ENCODE results near the gene GPC4. TPM values are rescaled to one million over a fixed set of nuclear protein-coding genes. Genes with fewer than 3 reads are reported as not detected.

Gene GPC4
- total RNA-seq, 2 donors from 2014 or later = 8.0 to 15.2 TPM

DNA sequence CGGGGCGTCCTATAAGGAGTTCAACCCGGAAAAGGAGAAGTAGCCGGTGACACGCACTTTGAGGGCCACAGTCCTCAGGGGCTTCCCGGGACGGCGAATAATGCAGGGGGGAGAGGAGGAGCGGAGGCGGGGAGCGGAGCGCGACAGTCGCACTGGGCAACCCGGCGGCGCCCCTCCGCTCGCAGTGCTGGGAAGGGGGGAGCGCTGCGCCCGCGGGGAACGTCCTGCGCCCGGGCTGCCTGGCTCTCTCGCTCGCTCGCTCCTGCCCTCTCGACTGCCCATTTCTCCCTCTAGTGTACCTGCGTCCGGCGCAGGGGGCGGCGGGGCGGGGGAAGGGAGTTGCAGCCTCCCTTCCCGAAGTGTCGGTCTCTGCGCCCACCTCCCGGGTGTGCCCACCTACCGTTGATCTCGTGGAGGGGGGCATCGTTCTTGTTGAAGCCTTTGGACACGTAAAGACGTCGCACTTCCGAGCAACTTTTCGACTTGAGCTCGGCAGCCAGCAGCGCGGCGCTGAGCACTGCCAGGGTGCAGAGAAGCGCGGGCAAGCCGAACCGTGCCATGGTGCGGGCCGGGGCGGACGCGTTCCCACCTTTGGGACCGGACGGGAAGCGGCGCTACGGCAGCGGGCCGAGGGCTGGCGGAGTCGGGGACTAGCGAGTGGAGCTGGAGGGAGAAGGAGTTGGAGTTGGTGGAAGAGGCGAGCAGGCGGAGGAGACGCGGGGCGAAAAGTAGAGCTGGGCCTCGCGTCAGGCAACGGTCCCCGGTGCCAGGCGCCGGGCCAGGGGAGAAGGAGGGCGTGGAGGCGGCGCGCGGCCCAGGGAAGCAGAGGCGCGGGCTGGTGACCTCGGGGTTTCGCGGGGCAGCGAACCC, 648 bp downstream of the GPC4 start:
- intact Hi-C loops (cut with DNase I) = loop anchor here (5.0 to 10.0 kb wide), 2 partner anchors 77 to 80 kb away; no protein-coding TSS in a partner anchor
- H3K4me3 ChIP-seq = peak overlapping the region; percentile 40 to 45
- no peaks in the 10 kb centered on the region for H3K4me1 ChIP-seq (replicated peaks)
- no peaks in the 10 kb centered on the region for H3K9me3 ChIP-seq
- H3K36me3 ChIP-seq = no peaks in the 10 kb centered on the region
- no peak for DNase-seq (ENCODE audit: low spot score)
- TF ChIP-seq, protein P1, sequence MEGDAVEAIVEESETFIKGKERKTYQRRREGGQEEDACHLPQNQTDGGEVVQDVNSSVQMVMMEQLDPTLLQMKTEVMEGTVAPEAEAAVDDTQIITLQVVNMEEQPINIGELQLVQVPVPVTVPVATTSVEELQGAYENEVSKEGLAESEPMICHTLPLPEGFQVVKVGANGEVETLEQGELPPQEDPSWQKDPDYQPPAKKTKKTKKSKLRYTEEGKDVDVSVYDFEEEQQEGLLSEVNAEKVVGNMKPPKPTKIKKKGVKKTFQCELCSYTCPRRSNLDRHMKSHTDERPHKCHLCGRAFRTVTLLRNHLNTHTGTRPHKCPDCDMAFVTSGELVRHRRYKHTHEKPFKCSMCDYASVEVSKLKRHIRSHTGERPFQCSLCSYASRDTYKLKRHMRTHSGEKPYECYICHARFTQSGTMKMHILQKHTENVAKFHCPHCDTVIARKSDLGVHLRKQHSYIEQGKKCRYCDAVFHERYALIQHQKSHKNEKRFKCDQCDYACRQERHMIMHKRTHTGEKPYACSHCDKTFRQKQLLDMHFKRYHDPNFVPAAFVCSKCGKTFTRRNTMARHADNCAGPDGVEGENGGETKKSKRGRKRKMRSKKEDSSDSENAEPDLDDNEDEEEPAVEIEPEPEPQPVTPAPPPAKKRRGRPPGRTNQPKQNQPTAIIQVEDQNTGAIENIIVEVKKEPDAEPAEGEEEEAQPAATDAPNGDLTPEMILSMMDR (IDR thresholded peaks at IDR 0.05) = no peak
- no peak for TF ChIP-seq POLR2AphosphoS5 (IDR thresholded peaks at IDR 0.05)
- no peaks in the 10 kb centered on the region for H3K27me3 ChIP-seq (replicated peaks; ENCODE audit: insufficient read depth)
- WGBS = under 1% methylated on average over 77 of the region's 93 CpGs
- H3K27ac ChIP-seq = peak overlapping the region; percentile 45 to 50

DNA sequence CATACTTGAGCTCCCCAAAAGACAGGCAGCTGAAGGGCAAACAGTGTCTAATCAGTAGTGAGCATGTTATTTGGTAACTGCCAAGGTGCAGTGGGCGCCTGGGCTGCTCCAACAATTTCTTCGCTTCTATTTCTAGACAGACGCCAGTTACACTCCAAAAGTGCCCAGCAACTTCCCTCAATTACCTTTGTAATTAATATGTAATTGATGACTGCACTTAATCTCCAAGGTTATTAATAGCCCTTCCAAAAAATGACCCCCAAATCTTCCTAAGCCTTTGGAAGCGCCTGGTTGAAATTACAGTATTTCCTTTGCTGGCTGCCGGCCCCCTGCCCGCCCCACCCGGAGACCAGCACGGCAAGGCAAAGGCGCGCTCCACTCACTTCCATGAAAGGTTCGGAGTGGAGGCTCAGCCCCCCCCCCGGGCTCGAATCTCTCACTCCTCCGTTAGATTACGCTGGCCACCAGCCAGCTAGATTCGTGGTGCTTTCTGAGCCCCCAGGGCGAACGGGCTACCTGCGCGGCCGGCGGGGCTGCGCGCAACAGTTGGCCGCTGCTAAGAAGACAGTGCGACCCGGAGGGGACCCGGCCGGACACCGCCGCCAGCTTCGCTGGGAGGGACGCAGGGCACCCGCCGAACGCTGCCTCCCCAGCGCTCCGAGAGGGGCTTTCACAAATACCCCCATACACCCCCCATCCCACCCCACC, 1.9 kb downstream of the GPC4 start:
- H3K27me3 ChIP-seq (replicated peaks; ENCODE audit: insufficient read depth) = no peaks in the 10 kb centered on the region
- H3K9me3 ChIP-seq = no peaks in the 10 kb centered on the region
- DNase-seq (ENCODE audit: low spot score) = no peak
- H3K36me3 ChIP-seq = no peaks in the 10 kb centered on the region
- WGBS = 9% methylated on average over 31 of the region's 38 CpGs
- intact Hi-C loops (cut with DNase I) = loop anchor here (5.0 to 10.0 kb wide), 2 partner anchors 76 to 81 kb away; no protein-coding TSS in a partner anchor
- no peak overlapping the region for H3K27ac ChIP-seq
- TF ChIP-seq, protein P1 (IDR thresholded peaks at IDR 0.05) = no peak
- TF ChIP-seq POLR2AphosphoS5 (IDR thresholded peaks at IDR 0.05) = no peak
- TF ChIP-seq POLR2A (IDR thresholded peaks at IDR 0.05) = no peak
- H3K4me1 ChIP-seq (replicated peaks) = no peaks in the 10 kb centered on the region
- peak overlapping the region; percentile 40 to 45 for H3K4me3 ChIP-seq

DNA sequence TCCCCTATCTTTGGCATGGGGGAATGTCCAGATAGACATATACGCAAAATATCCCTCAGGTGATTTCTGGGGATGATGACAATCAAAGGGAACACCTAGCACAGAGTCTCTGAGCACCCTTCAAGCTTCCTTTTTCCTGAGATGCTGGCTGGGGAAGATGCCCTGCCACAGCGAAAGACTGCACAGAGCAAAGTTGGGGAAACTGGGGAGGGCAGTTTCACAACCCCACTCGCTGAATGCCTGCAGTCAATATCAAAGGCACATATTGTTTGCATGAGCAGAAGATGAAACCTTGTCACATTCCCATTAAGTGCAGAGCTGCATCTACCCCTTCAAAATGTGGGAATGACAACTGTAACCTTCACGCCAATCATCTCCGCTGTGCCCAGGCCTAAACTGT, 2.6 kb downstream of the GPC4 start:
- no peaks in the 10 kb centered on the region for H3K9me3 ChIP-seq
- 68% methylated on average over 5 of the region's 5 CpGs for WGBS
- H3K27me3 ChIP-seq (replicated peaks; ENCODE audit: insufficient read depth) = no peaks in the 10 kb centered on the region
- no peaks in the 10 kb centered on the region for H3K36me3 ChIP-seq
- TF ChIP-seq POLR2AphosphoS5 (IDR thresholded peaks at IDR 0.05) = no peak
- TF ChIP-seq POLR2A (IDR thresholded peaks at IDR 0.05) = no peak
- TF ChIP-seq, protein P1 (IDR thresholded peaks at IDR 0.05) = no peak
- H3K4me1 ChIP-seq (replicated peaks) = no peaks in the 10 kb centered on the region
- no peak overlapping the region for H3K4me3 ChIP-seq
- intact Hi-C loops (cut with DNase I) = loop anchor here (5.0 to 10.0 kb wide), 2 partner anchors 75 to 82 kb away; no protein-coding TSS in a partner anchor
- H3K27ac ChIP-seq = no peak overlapping the region
- DNase-seq (ENCODE audit: low spot score) = no peak

DNA sequence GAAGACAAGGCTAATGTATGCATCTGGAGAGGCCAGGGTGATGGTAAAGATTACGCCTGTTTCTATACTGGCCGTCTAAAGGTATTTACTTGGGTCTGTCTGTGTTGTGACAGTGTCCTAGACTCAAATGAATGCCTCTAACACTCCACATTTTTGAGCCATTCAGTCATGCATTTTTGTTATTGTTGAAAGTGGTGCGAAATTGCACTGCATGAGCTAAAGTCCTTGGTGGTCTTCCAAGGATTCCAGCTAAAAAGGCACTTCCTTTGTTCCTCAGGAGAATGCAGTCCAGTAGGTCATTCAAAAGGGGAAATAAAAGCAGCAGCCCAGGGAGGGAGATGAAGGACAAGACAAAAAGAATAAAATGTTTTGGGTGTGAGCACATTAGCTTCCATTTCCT, 3.0 kb downstream of the GPC4 start:
- Histone ChIP-seq H3K27ac (no peak overlapping the region), H3K36me3 (no peaks in the 10 kb centered on the region), H3K27me3 (replicated peaks; ENCODE audit: insufficient read depth) (no peaks in the 10 kb centered on the region), H3K4me3 (no peak overlapping the region), H3K9me3 (no peaks in the 10 kb centered on the region), H3K4me1 (replicated peaks) (no peaks in the 10 kb centered on the region)
- 59% methylated on average over 3 of the region's 3 CpGs for WGBS
- TF ChIP-seq POLR2A (IDR thresholded peaks at IDR 0.05) = no peak
- TF ChIP-seq, protein P1 (IDR thresholded peaks at IDR 0.05) = no peak
- no peak for TF ChIP-seq POLR2AphosphoS5 (IDR thresholded peaks at IDR 0.05)
- no peak for DNase-seq (ENCODE audit: low spot score)
- intact Hi-C loops (cut with DNase I) = loop anchor here (5.0 to 10.0 kb wide), 2 partner anchors 75 to 83 kb away; no protein-coding TSS in a partner anchor

Measured in prostate gland (tissue), 2 donors.